DOHH2 (cell line): ENCODE measurements around the gene DLGAP1.

Source experiments
- H3F3A ChIP-seq: fragments of 200-600 bp; sonication (generic), shearing (Covaris generic); 2 replicates; pipeline ENCODE4 v1.6.0; 2016; ENCODE audit warnings: antibody characterized with exemption, mild to moderate bottlenecking; ENCODE audit not compliant: control insufficient read depth, insufficient read depth
- H3K27ac ChIP-seq: fragments of 200-600 bp; sonication (generic); 2 replicates; pipeline ENCODE4 v1.5.1; 2014; ENCODE audit warnings: low read depth, mild to moderate bottlenecking, low read length, moderate library complexity
- H3K27me3 ChIP-seq: fragments of 200-600 bp; sonication (generic); 2 replicates; pipeline ENCODE4 v1.6.1; 2014; ENCODE audit warnings: mild to moderate bottlenecking, low read length, mixed read lengths; ENCODE audit not compliant: control insufficient read depth
- H3K36me3 ChIP-seq: fragments of 200-600 bp; sonication (generic); 2 replicates; pipeline ENCODE4 v1.6.1; 2014; ENCODE audit warnings: mild to moderate bottlenecking, low read length, moderate library complexity, mixed read lengths; ENCODE audit not compliant: control insufficient read depth
- H3K4me1 ChIP-seq: fragments of 200-600 bp; sonication (generic); 2 replicates; pipeline ENCODE4 v1.6.1; 2014; ENCODE audit warnings: mild to moderate bottlenecking, low read length, mixed read lengths; ENCODE audit not compliant: control insufficient read depth
- H3K4me2 ChIP-seq: fragments of 200-600 bp; sonication (generic); 2 replicates; pipeline ENCODE4 v1.6.0; 2014; ENCODE audit warnings: mild to moderate bottlenecking, low read length, moderate library complexity
- H3K4me3 ChIP-seq: fragments of 200-600 bp; sonication (generic); 2 replicates; pipeline ENCODE4 v1.5.1; 2014; ENCODE audit warnings: mild to moderate bottlenecking, low read length, mixed read lengths
- H3K79me2 ChIP-seq: fragments of 200-600 bp; sonication (generic); 2 replicates; pipeline ENCODE4 v1.6.1; 2014; ENCODE audit warnings: mild to moderate bottlenecking, low read length, mixed read lengths; ENCODE audit not compliant: control insufficient read depth
- H3K9me2 ChIP-seq: fragments of 200-600 bp; sonication (generic); replicated peaks from 2 replicates; pipeline ENCODE4 v1.6.1; 2014; ENCODE audit warnings: mild to moderate bottlenecking, low read length, mixed read lengths; ENCODE audit not compliant: control insufficient read depth
- H3K9me3 ChIP-seq: fragments of 200-600 bp; sonication (generic); 2 replicates; pipeline ENCODE4 v1.6.1; 2014; ENCODE audit warnings: antibody characterized with exemption, low read length, mixed read lengths; ENCODE audit not compliant: control insufficient read depth, insufficient read depth
- H4K20me1 ChIP-seq: fragments of 200-600 bp; sonication (generic); 2 replicates; pipeline ENCODE4 v1.6.0; 2014; ENCODE audit warnings: low read depth, mild to moderate bottlenecking, antibody characterized with exemption, low read length, moderate library complexity; ENCODE audit not compliant: control insufficient read depth, insufficient read depth
- CTCF ChIP-seq: fragments of 200-600 bp; sonication (generic); IDR thresholded peaks from one replicate; pipeline ENCODE4 v1.5.1; 2014; ENCODE audit warnings: antibody characterized with exemption, mild to moderate bottlenecking, low read depth, low read length; ENCODE audit not compliant: poor library complexity, severe bottlenecking
- EZH2phosphoT487 ChIP-seq: fragments of 200-600 bp; sonication (generic); IDR thresholded peaks from 2 replicates; pipeline ENCODE4 v1.6.1; 2017; ENCODE audit warnings: borderline replicate concordance, mild to moderate bottlenecking, antibody characterized with exemption, low read length, moderate library complexity, mixed read lengths

DLGAP1 gene

GRCh38 chr18:3914109-3914508, 541.0 kb downstream of the DLGAP1 start:
- H3K79me2 ChIP-seq, result no peaks in the 10 kb centered on the region
- H3K36me3 ChIP-seq, result no peaks in the 10 kb centered on the region
- H3K27ac ChIP-seq, result no peak overlapping the region
- no peaks in the 10 kb centered on the region for H3K9me2 ChIP-seq
- H3K4me1 ChIP-seq, result no peaks in the 10 kb centered on the region
- no peak overlapping the region for H3K4me2 ChIP-seq
- no peak for TF ChIP-seq EZH2phosphoT487
- H3F3A ChIP-seq, result no peaks in the 10 kb centered on the region
- H4K20me1 ChIP-seq, result no peaks in the 10 kb centered on the region
- H3K9me3 ChIP-seq, result no peaks in the 10 kb centered on the region
- H3K4me3 ChIP-seq, result no peak overlapping the region
- no peaks in the 10 kb centered on the region for H3K27me3 ChIP-seq

DNA sequence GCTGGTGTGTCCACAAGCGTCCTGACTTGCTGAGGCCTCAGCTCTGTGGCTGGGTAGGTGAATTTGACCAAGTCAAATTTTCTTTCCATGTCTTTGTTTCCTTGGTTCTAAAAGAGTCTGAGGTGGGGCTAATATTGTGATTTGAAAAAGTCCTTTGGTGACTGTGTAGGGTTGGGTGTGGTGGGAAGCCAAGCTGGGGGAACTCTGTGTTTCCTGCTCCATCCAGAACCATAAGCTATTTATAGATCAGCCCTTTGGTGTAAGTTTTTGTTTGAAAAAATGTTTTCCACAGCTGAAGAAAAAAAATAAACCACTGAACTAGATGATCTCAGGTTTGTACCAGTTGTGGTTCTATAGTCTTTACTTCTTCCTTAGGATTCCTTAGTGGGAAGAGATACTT, 542.4 kb downstream of the DLGAP1 start:
- H4K20me1 ChIP-seq, result no peaks in the 10 kb centered on the region
- H3K79me2 ChIP-seq, result no peaks in the 10 kb centered on the region
- H3K4me1 ChIP-seq, result no peaks in the 10 kb centered on the region
- H3K36me3 ChIP-seq, result no peaks in the 10 kb centered on the region
- no peaks in the 10 kb centered on the region for H3F3A ChIP-seq
- no peak overlapping the region for H3K4me2 ChIP-seq
- H3K4me3 ChIP-seq, result no peak overlapping the region
- no peaks in the 10 kb centered on the region for H3K9me3 ChIP-seq
- no peaks in the 10 kb centered on the region for H3K27me3 ChIP-seq
- no peak overlapping the region for H3K27ac ChIP-seq
- H3K9me2 ChIP-seq, result no peaks in the 10 kb centered on the region
- TF ChIP-seq EZH2phosphoT487, result no peak
- TF ChIP-seq CTCF, result no peak

DNA sequence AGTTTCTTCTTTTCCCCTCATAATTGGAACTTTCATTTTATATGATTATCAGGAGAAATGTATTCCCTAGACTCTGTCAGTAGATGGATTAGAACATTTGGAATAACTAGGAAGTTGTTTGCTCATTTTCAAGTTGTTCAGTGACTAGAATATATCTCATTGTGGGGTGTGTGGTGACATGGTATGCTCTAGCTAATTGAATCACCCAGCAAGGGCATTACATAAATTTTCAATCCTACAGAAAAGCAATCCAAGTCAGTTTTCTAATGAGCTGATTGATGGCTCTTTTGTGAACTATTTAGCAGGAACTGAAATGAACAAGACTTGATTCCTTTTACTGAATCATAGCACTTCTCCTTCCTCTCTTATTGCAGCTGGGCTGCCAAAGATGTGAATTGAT, 543.7 kb downstream of the DLGAP1 start:
- no peak overlapping the region for H3K4me2 ChIP-seq
- no peaks in the 10 kb centered on the region for H3K9me2 ChIP-seq
- H3K36me3 ChIP-seq, result no peaks in the 10 kb centered on the region
- no peaks in the 10 kb centered on the region for H3F3A ChIP-seq
- H3K27me3 ChIP-seq, result no peaks in the 10 kb centered on the region
- H4K20me1 ChIP-seq, result no peaks in the 10 kb centered on the region
- H3K4me1 ChIP-seq, result no peaks in the 10 kb centered on the region
- H3K79me2 ChIP-seq, result no peaks in the 10 kb centered on the region
- H3K27ac ChIP-seq, result no peak overlapping the region
- TF ChIP-seq CTCF, result no peak
- TF ChIP-seq EZH2phosphoT487, result no peak
- H3K9me3 ChIP-seq, result no peaks in the 10 kb centered on the region
- no peak overlapping the region for H3K4me3 ChIP-seq

- no peaks in the 10 kb centered on the region for H3K4me1 ChIP-seq
- TF ChIP-seq EZH2phosphoT487 (no peak), CTCF (no peak)
- H3K4me3 ChIP-seq, result no peak overlapping the region
- H3K27me3 ChIP-seq, result no peaks in the 10 kb centered on the region
- no peak overlapping the region for H3K4me2 ChIP-seq
- no peaks in the 10 kb centered on the region for H3F3A ChIP-seq
- no peaks in the 10 kb centered on the region for H4K20me1 ChIP-seq
- no peaks in the 10 kb centered on the region for H3K9me3 ChIP-seq
- no peak overlapping the region for H3K27ac ChIP-seq
- H3K79me2 ChIP-seq, result no peaks in the 10 kb centered on the region
- H3K9me2 ChIP-seq, result no peaks in the 10 kb centered on the region
- H3K36me3 ChIP-seq, result no peaks in the 10 kb centered on the region
Measured at GRCh38 chr18:3910512-3910911, 544.6 kb downstream of the DLGAP1 start.
